Kidney capillary endothelial cell (primary cell): ENCODE data around the gene CATSPER3.

ENCODE experiments used
- DNase-seq: peaks from one replicate; pipeline ENCODE4 v3.0.0-alpha.2; 2018; ENCODE audit warnings: low spot score

The CATSPER3 gene

DNA sequence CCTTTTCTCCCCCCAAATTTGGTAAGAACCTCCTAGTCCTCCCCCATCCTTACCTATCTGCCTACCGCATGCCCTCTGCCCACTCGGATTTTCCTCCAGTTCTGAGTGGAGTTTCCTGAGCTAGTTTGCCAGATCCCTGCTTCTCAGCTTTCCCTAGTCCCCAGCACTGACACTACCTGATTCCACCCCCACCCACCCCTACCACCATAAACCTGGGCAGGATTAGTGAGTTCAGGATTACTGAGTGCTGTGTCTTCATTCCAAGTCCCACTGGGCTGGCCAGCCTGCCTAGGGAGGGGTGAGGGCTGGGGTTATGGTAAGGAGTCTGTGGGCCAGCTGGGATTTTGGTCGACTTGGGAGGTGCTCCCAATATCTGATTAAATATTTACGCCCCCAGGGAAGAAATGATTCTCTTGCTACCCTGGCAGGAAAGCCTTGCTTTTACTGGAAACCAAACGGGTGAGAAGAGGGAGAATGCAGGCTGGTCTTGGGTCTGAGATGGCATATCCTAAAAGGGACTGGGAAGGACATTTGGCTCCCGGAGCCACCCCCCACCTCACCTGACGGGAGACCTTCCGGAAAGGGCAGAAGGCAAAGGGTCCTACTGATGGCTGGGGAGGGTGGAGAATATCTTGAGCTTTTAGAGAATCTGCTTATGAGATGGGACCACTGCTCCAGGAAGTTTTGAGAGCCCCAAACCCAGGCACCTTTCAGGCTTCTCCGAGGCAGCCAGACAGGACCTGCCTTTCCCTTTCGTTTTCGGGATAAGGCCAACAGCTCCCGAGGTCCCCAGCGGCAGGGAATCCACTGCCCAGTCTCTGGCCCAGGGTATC, 62.6 kb downstream of the CATSPER3 start:
- no peak for DNase-seq

DNA sequence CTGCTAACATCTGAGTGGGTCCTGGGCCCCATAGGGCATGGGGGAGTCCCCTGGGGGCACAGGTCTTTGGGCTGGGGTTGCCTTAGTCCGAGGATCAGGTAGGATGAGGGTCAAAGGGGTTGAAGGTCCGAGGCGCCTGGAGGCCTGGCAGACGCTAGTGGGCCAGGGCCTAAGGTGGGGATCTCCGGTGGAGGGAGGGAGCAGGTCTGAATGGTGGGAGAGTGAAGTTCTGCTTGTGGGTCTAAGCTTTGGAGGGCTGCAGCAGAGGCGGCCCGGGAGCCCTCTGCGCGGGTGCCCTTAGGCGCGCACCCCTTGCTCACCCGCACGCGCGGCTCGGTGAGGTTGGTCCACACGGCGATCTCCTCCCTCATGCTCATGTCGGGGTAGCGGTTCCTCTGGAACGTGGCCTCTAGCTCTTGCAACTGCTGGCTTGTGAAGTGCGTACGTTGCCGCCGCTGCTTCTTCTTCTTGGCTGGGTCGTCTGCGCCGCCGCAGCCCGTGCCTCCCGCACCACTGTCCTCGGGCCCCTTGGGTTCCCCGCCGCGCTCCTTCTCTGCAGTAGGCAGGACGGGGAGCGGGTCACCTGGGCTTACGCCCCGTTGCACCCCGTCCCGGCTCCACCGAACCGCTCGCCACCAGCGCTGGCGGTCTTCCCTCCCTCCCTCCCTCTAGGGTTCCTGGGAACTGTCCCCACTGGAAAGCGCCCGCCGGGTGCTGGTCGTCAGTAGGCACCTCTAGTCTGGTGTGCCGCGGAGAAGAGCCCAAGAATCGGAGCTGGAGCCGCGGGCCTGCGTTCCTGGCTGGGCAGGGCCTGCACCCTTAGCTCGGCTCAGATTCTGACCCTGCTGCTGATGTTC, 63.5 kb downstream of the CATSPER3 start:
- no peak for DNase-seq

GRCh38 chr5:135031813-135032694, 64.3 kb downstream of the CATSPER3 start:
- DNase-seq: peak; percentile 10

DNA sequence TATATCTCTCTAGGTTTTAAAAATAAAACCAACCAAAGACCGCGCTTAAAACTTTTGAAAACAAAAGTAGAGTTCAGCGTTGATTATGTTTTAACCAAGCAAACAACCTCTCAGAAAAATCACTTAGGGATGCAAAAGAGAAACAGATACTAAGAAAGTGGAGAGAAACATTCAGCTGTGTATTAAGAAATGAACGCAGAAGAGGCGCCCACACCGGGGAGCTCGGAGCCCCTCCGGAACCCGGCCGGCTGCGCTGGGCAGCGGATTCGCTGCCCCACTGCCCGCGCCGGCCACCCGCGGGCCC, 64.9 kb downstream of the CATSPER3 start:
- peak; percentile 14 for DNase-seq

DNA sequence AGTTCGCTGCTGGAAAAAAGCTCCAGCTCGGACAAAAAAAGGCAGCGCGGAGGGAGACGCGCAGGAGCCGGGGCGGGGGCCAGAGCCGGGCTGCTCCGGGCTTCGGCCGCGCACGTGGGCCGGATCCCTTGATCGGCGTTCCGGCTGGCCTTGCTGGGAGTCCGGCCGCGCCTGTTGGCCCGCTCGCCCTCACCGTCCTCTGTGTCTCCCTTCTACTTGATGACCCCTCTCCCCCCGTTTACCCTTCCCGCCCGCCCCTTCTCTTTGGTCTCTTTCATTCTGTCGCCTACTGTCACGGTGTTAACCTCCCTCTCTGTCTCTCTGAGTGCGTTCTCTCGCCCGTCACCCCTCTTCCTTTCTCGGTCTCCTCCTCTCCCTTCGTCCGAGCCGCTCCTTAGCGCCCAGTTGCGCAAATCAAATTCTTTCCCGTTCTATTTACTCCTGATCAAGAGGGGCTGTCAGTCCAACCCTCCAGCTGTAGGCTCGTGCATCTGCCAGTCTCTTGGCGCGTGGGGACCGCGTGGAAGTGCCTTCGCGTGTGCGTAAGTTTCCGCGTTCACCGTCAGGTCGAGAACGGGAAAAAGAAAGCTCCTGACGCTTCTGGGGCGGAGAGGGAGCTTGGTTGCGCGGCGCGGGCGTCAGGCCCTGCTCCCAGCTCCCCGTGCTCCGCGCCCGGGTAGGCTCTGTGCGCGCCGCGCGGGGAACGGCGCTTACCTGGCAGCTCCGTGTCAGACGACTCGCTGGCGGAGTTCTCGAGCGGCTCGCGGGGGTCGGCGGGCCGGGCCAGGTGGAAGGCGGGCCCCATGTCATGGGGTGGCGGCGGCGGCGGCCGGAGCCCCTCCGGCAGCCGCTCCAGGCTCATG, 65.5 kb downstream of the CATSPER3 start:
- peak; percentile 10 for DNase-seq

- no peak for DNase-seq
Observed at GRCh38 chr5:135033901-135034235, 66.2 kb downstream of the CATSPER3 start, which contains the start of gene PITX1. Gene PITX1 (minus strand): TSS chr5:135034228. CDS start chr5:135033881, 347 bp downstream.

GRCh38 chr5:135034236-135034962, 66.7 kb downstream of the CATSPER3 start:
- no peak for DNase-seq

DNA sequence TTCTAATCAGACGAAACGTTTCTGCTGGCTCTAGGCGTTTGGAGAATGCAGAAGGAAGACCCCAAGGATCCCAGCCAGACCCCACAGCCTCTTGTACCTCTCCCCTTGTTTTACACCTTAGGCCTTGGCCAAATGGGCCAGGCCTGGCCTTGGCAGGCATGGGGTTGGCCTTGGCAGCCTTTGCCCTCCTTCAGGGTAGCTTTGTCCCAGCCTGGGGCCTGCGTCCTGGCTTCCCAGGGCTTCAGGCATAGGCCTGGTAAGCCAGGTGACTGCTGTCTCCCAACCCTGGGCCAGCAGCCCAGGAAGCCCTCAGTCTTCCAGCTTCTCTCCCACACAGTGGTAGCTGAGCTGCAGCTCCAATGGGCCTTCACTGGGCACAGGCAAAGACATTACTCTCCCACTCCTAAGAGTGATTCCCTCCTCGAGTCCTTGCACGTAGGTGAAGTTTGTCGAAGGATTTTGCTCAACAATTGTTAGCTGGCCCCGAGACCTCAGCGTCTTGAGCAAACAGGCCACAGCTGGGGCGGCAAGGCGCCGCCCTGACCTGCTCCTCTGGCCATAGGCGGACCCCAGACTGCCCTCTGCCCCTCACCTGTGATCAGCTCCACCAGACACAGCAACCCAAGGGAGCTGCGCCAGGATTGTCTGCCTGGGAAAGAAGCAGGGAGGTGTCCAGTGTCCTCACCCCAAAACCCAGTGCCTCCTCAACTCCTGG, 67.4 kb downstream of the CATSPER3 start:
- DNase-seq: no peak

DNA sequence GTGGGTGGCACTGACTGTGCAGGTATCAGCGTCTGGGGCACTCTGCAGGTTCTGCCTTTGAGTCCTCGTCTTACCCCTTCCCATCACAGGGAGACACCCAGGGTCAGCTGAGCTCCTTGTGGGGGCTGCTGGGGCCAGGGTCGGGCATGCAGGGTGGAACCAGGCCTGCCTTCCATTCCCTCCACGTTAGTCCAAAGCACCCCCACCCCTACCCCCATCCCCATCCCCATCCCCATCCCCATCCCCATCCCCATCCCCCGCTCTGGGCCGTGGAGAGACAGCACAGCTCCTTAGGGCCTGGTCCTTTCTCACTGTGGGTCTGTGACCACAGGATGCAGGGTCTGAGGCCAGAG, 67.9 kb downstream of the CATSPER3 start:
- DNase-seq: no peak

DNA sequence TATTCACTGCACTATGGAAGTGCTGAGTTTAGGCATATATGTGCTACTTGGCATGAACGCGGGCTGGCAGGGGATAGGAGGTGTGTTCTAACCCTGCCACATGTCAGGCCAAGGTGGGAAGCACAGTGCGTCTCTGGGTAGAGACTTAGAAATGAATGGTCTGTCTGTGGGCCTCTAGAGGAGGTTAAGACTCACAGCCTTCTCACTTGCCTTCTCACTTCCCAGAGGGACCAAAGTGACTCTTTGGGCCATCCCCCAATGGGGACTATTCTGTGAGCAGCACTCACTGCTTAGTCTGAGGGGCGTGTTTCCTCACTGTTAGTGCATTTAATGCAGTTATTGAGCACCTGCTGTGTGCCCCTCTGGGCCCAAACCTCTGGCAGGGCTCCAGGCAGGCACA, 68.7 kb downstream of the CATSPER3 start:
- DNase-seq: no peak

- no peak for DNase-seq
Observed at GRCh38 chr5:135037519-135038204, 70.0 kb downstream of the CATSPER3 start.

- no peak for DNase-seq
Observed at GRCh38 chr5:135038205-135038812, 70.6 kb downstream of the CATSPER3 start.

DNA sequence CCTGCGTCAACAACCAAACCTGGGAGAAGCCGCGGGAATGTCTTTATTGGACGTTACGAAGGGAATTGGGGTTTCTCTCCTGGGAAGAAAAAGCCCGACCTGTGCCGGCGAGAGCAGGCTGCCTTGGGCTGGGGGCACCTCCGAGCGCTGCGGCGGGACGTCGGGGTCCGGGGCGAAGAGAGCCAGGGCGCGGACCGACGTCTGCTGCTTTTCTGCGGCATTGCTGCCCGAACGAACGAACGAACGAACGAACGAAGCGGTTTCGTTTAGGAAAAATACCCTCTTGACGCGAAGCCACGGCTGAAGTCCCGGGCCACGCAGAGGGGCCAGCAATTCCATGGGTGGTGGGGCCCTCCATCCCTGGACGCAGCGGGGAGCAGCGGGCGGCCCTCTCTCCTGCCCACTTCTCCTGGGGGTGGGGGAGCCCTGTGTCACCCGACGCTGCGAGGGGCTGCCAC, 71.1 kb downstream of the CATSPER3 start:
- no peak for DNase-seq

DNA sequence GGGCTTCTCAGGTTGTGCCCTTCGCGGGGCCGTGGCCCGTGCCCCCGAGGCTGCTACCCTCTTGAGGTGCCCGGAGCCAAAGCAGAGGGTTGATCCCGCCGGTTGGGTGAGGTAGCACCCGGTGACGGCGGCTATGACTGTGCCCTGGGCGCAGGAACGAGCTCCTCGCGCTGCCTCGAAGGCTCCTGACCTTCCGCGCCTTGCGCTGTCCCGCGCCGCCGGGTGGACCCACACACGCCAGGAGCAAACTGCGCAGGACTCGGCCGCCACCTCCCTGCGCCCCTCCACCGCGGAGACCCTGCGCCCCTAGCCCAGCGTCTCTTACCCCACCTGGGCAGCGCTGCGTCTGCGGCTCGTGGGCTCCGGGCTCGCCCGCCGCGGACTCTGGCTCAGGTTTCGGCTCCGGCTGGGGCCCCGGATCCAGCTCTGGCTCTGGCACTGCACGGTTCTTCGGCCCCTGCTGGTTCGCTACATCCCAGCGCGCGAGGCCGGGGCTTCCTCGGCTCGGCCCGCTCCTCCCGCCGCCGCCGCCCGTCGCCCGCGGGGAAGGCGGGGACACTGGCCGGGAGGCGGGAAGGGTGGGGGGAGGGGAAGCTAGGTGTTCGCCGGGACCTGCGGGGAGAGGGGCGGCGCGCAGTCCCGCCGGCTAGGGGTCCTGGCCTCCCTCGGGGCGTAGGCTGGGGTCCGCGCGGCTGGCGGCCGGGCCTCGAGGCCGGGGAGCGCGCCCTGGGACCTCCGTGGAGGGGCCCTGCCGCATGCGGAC, 71.7 kb downstream of the CATSPER3 start:
- DNase-seq: no peak

DNA sequence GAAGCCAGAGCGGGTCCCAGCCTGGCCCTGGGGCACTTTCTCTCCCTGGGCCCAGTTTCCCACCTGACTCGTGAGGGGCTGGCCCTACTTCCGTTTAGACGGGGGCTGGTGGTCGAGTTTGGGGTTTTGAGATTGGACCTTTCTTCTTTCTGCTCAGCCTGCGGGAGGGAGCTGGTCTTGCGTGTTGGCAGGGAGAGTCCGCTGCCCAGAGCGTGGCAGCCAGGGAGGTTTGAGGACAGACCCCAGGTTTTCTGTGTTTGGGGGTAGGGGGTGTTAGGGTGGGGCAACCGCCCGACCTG, 72.3 kb downstream of the CATSPER3 start:
- DNase-seq: no peak

GRCh38 chr5:135040333-135041144, 72.8 kb downstream of the CATSPER3 start:
- DNase-seq: no peak

- DNase-seq: no peak
Observed at GRCh38 chr5:135041145-135041587, 73.5 kb downstream of the CATSPER3 start.
